GM21447 (cell line): ENCODE results near the gene ST6GAL1.
"Not testable (repeated sequence)": the region's sequence is repeated elsewhere in the genome, so short reads cannot be mapped to it uniquely, and the experiment has no call there.

ENCODE experiments used
- ATAC-seq: cut with Tn5 transposase; IDR thresholded peaks from one replicate; pipeline ENCODE4 v1.9.1; 2021; ENCODE audit not compliant: unreplicated experiment

ST6GAL1 gene

GRCh38 chr3:187017511-187018230 lies 87.3 kb downstream of the ST6GAL1 start:
- ATAC-seq, result no peak

GRCh38 chr3:187019542-187020072 lies 89.3 kb downstream of the ST6GAL1 start:
- no peak for ATAC-seq

- ATAC-seq, result no peak
Measured at GRCh38 chr3:187020376-187020775, 90.0 kb downstream of the ST6GAL1 start.

GRCh38 chr3:187021748-187022402 lies 91.5 kb downstream of the ST6GAL1 start:
- peak; percentile 61 for ATAC-seq

GRCh38 chr3:187022403-187023029 lies 92.2 kb downstream of the ST6GAL1 start:
- ATAC-seq, result no peak

- not testable (repeated sequence) for ATAC-seq
Measured at GRCh38 chr3:187023340-187023739, 93.0 kb downstream of the ST6GAL1 start.

- no peak for ATAC-seq
Measured at GRCh38 chr3:187024536-187025226, 94.4 kb downstream of the ST6GAL1 start.

- peak; percentile 22 for ATAC-seq
Measured at GRCh38 chr3:187025254-187025655, 94.9 kb downstream of the ST6GAL1 start.

- peak; percentile 9 for ATAC-seq
Measured at GRCh38 chr3:187025656-187026316, 95.5 kb downstream of the ST6GAL1 start.

- no peak for ATAC-seq
Measured at GRCh38 chr3:187026317-187026670, 96.0 kb downstream of the ST6GAL1 start.

- peak; percentile 29 for ATAC-seq
Measured at GRCh38 chr3:187027531-187028278, 97.4 kb downstream of the ST6GAL1 start.

GRCh38 chr3:187031934-187032333 lies 101.6 kb downstream of the ST6GAL1 start:
- no peak for ATAC-seq

GRCh38 chr3:187036394-187036793 lies 106.1 kb downstream of the ST6GAL1 start:
- no peak for ATAC-seq

GRCh38 chr3:187039100-187039722 lies 108.9 kb downstream of the ST6GAL1 start:
- no peak for ATAC-seq

GRCh38 chr3:187039723-187040414 lies 109.5 kb downstream of the ST6GAL1 start:
- no peak for ATAC-seq

GRCh38 chr3:187040516-187041361 lies 110.4 kb downstream of the ST6GAL1 start:
- no peak for ATAC-seq

GRCh38 chr3:187041362-187042307 lies 111.3 kb downstream of the ST6GAL1 start:
- ATAC-seq, result peak; percentile 47
